ENCODE results near the gene ZC3HAV1L. TPM values are rescaled to one million over a fixed set of nuclear protein-coding genes. Genes with fewer than 3 reads are reported as not detected.
"Not testable (repeated sequence)": the region's sequence is repeated elsewhere in the genome, so short reads cannot be mapped to it uniquely, and the experiment has no call there.

The ZC3HAV1L gene
- total and polyA plus RNA-seq, 2 experiments from 2014 or later: 2.0 to 11.3 TPM

DNA sequence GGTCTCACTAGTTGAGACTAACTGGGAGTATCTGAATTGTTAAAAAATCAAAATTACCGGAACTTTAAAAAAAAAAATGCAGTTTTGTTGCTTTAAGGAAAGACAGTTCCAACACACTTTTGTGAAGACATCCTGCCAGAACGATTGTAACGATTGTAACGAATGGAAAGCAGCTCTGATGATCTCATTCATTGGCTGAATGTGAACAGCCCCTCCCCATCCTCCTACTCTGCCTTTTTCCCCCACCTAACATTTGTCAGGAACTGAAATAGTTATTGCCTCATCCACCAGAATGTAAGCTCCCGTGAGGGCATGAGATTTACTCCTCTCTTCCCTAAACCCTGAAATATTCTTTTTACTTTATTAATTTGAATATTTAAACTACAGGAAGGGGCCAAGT, 23.1 kb upstream of the ZC3HAV1L start:
- no peak overlapping the region for H3K27ac Mint-ChIP-seq
- Histone ChIP-seq H3K27ac (ENCODE audit: low read depth) (peak overlapping the region; percentile 15; the same call in 1 of the 2 replicates), H2AFZ (no peak overlapping the region), H3K79me2 (replicated peaks; ENCODE audit: insufficient read depth) (no peaks in the 10 kb centered on the region), H3K4me3 (no peak overlapping the region), H3K36me3 (ENCODE audit: insufficient read depth) (0 out of 2 replicates have a peak, but pooled peaks cover 12% of the 10 kb centered on the region), H3K4me1 (ENCODE audit: insufficient read depth) (no peaks in the 10 kb centered on the region), H4K20me1 (replicated peaks; ENCODE audit: insufficient read depth) (no peaks in the 10 kb centered on the region), H3K27me3 (ENCODE audit: insufficient read depth) (no peaks in the 10 kb centered on the region), H3K9me2 (ENCODE audit: insufficient read depth) (no peaks in the 10 kb centered on the region), H3F3A (replicated peaks; ENCODE audit: low read depth) (no peaks in the 10 kb centered on the region), H3K4me2 (no peak overlapping the region)
- no peaks in the 10 kb centered on the region for H3K27me3 Mint-ChIP-seq (ENCODE audit: insufficient read depth, low read depth, poor library complexity)
- peaks cover 8% of the 10 kb centered on the region for H3K4me1 Mint-ChIP-seq
- H3K4me3 Mint-ChIP-seq: no peak overlapping the region
- ATAC-seq: no peak
- no peak for DNase-seq (ENCODE audit: low spot score)
- TF ChIP-seq JUNB (IDR thresholded peaks at IDR 0.05; ENCODE audit: unreplicated experiment): no peak
- TF ChIP-seq EZH2 (IDR thresholded peaks at IDR 0.05; ENCODE audit: low read depth, unreplicated experiment): no peak
- TF ChIP-seq, protein P1, sequence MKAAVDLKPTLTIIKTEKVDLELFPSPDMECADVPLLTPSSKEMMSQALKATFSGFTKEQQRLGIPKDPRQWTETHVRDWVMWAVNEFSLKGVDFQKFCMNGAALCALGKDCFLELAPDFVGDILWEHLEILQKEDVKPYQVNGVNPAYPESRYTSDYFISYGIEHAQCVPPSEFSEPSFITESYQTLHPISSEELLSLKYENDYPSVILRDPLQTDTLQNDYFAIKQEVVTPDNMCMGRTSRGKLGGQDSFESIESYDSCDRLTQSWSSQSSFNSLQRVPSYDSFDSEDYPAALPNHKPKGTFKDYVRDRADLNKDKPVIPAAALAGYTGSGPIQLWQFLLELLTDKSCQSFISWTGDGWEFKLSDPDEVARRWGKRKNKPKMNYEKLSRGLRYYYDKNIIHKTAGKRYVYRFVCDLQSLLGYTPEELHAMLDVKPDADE (IDR thresholded peaks at IDR 0.05): no peak
- no peak for TF ChIP-seq NANOG (IDR thresholded peaks at IDR 0.05; ENCODE audit: borderline replicate concordance)
- H3K9me3 Mint-ChIP-seq: no peaks in the 10 kb centered on the region
- peaks cover 7% of the 10 kb centered on the region; the same call in 2 of the 3 replicates for H3K36me3 Mint-ChIP-seq (ENCODE audit: low read depth)

DNA sequence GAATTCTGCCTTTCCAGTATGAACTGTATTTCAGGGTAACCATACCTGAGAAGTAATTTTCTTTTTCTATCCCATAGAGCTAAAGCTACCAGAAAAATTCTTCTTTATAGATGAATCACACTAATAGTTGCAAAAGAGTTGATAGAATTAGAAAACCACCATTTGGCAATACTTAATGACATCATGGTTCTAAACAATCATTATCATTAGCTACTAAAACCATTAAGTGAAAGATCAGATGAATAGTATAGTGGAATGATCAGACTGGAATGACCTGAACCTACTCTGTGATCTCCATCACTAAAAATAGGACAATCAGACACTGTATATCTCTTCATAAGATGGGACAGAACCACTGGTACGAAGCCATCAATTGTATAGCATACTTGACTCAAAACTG, 19.8 kb upstream of the ZC3HAV1L start:
- Histone ChIP-seq H3K36me3 (ENCODE audit: insufficient read depth) (peaks cover 14% of the 10 kb centered on the region; the same call in 1 of the 2 replicates), H3K4me3 (no peak overlapping the region), H3K4me2 (no peak overlapping the region), H3K27me3 (ENCODE audit: insufficient read depth) (no peaks in the 10 kb centered on the region), H3K79me2 (replicated peaks; ENCODE audit: insufficient read depth) (no peaks in the 10 kb centered on the region), H3K27ac (ENCODE audit: low read depth) (no peak overlapping the region), H2AFZ (no peak overlapping the region), H3F3A (replicated peaks; ENCODE audit: low read depth) (no peaks in the 10 kb centered on the region), H3K9me2 (ENCODE audit: insufficient read depth) (no peaks in the 10 kb centered on the region), H4K20me1 (replicated peaks; ENCODE audit: insufficient read depth) (no peaks in the 10 kb centered on the region), H3K4me1 (ENCODE audit: insufficient read depth) (no peaks in the 10 kb centered on the region)
- no peak for ATAC-seq
- Mint-ChIP-seq H3K36me3 (ENCODE audit: low read depth) (peaks cover 14% of the 10 kb centered on the region; the same call in 2 of the 3 replicates), H3K27me3 (ENCODE audit: insufficient read depth, low read depth, poor library complexity) (no peaks in the 10 kb centered on the region), H3K27ac (no peak overlapping the region), H3K4me1 (peaks cover 8% of the 10 kb centered on the region), H3K4me3 (no peak overlapping the region), H3K9me3 (no peaks in the 10 kb centered on the region)
- TF ChIP-seq ZNF331 (CRISPR knock-in tag; IDR thresholded peaks at IDR 0.05; ENCODE audit: low read depth): no peak
- TF ChIP-seq STAT1 (IDR thresholded peaks at IDR 0.05; ENCODE audit: unreplicated experiment): no peak
- no peak for DNase-seq (ENCODE audit: low spot score)

DNA sequence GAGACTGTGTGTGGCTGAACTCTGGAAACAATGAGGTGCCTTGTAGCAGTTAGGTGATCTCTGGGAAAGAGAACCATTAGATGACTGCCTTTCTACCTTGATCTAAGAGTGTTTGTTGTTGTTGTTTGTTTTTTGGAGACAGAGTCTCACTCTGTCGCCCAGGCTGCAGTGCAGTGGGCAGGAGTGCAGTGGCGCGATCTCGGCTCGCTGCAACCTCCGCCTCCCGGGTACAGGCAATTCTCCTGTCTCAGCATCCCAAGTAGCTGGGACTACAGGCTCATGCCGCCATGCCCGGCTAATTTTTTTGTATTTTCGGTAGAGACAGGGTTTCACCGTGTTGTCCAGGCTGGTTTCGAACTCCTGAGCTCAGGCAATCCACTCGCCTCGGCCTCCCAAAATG, 18.8 kb upstream of the ZC3HAV1L start:
- not testable (repeated sequence) for H3F3A ChIP-seq (replicated peaks; ENCODE audit: low read depth); H3K27ac Mint-ChIP-seq; H2AFZ ChIP-seq; H3K4me3 Mint-ChIP-seq; H3K4me3 ChIP-seq; H3K27me3 Mint-ChIP-seq (ENCODE audit: insufficient read depth, low read depth, poor library complexity); H3K4me2 ChIP-seq; H3K9me3 Mint-ChIP-seq; DNase-seq (ENCODE audit: low spot score); H4K20me1 ChIP-seq (replicated peaks; ENCODE audit: insufficient read depth); H3K4me1 ChIP-seq (ENCODE audit: insufficient read depth); H3K27ac ChIP-seq (ENCODE audit: low read depth); H3K79me2 ChIP-seq (replicated peaks; ENCODE audit: insufficient read depth); H3K27me3 ChIP-seq (ENCODE audit: insufficient read depth); H3K4me1 Mint-ChIP-seq; H3K9me2 ChIP-seq (ENCODE audit: insufficient read depth); ATAC-seq
- H3K36me3 Mint-ChIP-seq (ENCODE audit: low read depth): peaks cover 17% of the 10 kb centered on the region; the same call in 2 of the 3 replicates
- H3K36me3 ChIP-seq (ENCODE audit: insufficient read depth): peaks cover 14% of the 10 kb centered on the region; the same call in 1 of the 2 replicates

All from GM23338 (cell line).